UCSD-AML1 (cell line): Measurements from ENCODE around the gene ME3.
"Not testable (repeated sequence)": the region's sequence is repeated elsewhere in the genome, so short reads cannot be mapped to it uniquely, and the experiment has no call there.

Source experiments
- DNase-seq: peaks from one replicate; lab custom pipeline; 2025; ENCODE audit not compliant: unreplicated experiment; lab: John Stamatoyannopoulos, UW

The ME3 gene

GRCh38 chr11:86666193-86666592, 6.2 kb downstream of the ME3 start:
- DNase-seq, result no peak

DNA sequence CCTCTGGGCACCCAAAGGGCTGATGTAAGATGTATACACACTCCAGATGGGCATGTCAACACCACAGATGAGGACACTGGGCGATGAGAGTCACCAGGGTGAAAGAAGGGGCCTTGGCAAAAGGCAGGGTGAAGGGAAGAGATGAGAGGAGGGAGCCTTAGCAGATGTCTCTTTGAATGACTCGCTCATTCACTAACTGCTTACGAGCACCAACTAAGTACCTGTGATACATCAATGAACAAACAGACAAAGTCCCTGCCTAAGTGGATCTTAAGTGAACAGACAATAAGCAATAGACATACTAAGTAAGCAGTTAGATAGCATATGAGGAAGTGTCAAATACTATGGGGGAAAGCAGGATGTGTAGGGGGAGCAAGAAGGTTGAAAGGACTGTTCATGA, 7.5 kb downstream of the ME3 start:
- DNase-seq, result no peak

DNA sequence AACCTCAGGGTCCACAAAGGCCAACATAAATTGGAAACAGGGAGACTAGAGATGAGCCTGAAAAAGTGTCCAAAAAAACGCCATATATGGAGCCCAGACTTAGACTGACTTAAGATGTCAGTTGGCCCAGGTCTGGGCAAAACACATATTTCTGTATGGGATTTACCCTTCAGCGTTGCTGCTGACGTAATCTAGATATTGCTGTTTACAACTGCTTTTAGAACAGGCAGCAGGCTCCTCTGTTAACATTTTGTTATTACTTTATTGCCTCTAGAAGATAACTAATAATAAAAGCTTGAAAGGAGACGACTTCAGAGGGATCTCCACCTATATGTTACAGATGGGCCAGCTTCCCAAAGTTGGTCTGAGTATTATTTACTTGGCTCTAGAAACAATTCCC, 8.7 kb downstream of the ME3 start:
- no peak for DNase-seq

GRCh38 chr11:86663291-86663690, 9.1 kb downstream of the ME3 start:
- DNase-seq, result no peak

GRCh38 chr11:86660736-86661135, 11.7 kb downstream of the ME3 start:
- DNase-seq, result no peak

GRCh38 chr11:86660088-86660487, 12.3 kb downstream of the ME3 start:
- DNase-seq, result no peak

DNA sequence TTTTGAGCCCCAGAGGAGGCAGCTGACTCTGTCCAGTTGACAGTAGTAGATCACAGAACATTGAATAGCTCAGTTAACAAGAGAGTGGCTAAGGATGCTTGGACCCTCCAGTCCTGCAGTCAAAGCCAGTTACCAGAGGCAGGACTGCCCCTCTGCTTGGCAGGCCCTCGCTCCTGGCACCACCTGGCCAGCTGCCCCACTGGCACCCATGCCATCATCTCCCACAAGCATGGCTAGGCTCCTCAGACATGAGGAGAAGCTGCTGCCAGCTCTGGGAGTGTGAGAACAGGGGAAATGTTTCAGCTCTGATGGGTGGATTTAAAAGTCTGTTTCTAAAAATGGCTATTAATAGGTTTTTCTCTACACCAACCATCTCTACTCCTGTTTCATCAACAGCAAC, 13.9 kb downstream of the ME3 start:
- no peak for DNase-seq

- DNase-seq, result not testable (repeated sequence)
Measured at GRCh38 chr11:86645212-86645611, 27.2 kb downstream of the ME3 start.

GRCh38 chr11:86644291-86644690, 28.1 kb downstream of the ME3 start:
- no peak for DNase-seq

DNA sequence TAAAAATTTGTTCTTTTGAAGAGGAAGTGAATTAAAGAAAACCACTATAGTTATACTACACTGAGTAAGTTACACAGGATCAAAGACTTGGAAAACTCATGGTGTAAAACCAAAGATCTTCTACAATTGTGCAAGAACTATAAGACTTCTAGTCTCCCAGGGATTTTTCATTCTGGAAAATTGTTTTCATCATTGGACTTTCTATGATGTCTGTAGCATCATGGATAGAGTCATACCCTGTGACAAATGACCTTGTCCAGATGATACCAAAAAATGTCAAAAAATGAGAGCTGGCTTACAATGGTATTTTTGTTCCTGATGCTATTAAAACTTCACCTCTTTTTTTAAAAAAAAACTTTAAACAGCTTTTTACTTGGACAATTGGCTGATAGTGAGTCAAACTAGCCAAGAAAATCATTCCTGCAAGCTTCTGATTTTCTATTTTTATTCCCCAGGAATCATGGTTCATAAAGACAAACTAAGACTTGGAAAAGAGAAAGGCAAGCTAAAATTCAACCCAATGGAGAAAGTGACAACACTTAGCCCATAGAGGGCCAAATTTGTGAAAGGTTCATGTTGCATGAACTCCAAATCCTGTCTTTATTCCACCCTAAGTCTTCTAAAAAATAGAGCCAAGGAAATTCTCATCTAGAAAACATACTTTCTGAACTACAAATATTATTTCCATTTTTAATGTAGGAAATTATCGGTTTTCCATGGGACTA, 30.7 kb downstream of the ME3 start:
- DNase-seq, result no peak

DNA sequence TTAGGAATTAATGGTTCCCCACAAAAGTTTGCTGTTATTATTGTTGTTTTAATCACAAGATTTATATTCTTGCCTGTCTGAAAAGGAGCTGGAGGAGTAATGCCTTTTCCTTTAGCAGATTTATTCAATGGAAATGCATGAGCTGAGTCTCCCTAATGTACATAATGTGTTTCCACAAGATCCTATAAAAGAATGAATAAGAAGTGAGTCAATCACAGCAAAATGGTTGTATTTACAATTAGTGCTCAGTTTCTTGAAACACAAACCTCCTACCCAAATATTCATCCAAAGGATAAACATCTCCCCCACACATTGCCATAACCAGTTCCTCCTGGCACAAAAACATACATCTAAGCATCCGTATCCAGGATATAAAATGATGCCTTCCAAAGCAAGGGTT, 33.3 kb downstream of the ME3 start:
- no peak for DNase-seq

DNA sequence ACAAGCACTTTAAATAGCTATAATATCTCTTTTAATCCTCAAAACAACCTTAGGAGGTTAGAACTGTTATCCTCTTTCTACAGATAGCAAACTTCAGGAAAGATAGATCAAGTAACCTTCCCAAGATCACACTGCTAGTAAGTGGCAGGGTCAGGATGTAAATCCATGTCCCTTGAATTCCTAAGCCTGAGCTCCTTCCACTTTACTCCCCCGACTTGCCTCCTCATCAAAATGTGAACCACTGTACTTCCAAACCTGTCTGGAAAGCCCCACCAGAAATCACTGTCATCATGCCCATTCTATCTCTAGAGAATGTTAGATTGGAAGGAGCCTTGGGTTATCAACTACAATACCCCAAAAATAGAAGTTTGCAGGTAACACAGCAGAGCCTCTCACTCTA, 33.7 kb downstream of the ME3 start:
- no peak for DNase-seq

GRCh38 chr11:86637988-86638387, 34.4 kb downstream of the ME3 start:
- no peak for DNase-seq

GRCh38 chr11:86636275-86636674, 36.1 kb downstream of the ME3 start:
- DNase-seq, result no peak

- peak; percentile 72 for DNase-seq
Measured at GRCh38 chr11:86632499-86633269, 39.7 kb downstream of the ME3 start.

- DNase-seq, result no peak
Measured at GRCh38 chr11:86630229-86630981, 42.0 kb downstream of the ME3 start.

- DNase-seq, result no peak
Measured at GRCh38 chr11:86629045-86629706, 43.2 kb downstream of the ME3 start.

DNA sequence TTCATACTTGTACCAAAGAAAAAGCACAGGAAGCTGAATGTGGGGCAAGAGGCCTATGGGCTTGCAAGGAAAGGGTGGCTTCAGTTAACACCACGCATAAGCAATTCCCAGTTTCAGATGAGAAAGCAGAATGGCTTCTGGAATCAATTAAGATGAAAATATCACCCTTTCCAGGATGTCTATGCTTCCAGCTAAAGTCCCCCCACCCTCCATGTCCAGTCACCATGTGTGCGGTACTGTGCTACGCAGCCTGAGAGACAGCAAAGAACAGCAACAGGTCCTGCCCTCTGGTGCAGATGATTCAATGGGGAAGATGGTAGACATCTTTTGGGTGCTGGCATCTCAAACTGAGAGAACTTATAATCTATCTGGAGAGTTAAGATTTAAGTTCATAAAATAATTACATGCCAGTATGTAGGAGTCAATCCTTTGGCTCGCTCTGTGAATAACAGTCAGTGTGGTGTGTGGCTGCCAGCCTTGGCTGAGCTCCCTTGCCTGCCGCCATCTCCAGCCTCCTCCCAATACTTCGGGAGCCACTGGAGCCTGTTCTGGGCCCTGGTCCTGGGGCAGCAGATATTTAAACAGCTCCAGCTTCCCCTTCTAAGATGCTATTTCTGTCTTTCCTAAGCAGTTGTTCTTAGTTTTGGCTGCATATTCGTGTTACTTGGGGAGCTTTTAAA, 44.5 kb downstream of the ME3 start:
- no peak for DNase-seq

GRCh38 chr11:86625981-86626380, 46.4 kb downstream of the ME3 start:
- no peak for DNase-seq

DNA sequence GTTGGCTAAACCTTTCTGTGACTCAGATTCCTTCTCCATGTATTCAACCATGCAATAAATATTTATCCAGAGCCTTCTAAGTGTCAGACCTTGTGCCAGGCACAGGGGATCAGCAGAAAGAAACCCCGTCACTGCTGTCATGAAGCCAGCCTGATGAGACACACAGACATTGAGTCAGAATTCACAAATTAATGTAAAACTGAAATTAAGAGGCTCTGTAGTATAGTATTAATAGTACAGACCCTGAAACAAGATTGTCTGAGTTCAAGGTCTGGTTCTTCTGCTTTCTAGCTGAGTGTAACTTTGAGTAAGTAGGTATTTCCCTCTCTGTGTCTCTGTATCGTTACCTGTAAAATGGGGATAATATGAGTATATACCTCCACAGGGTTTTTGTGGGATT, 46.9 kb downstream of the ME3 start:
- no peak for DNase-seq

DNA sequence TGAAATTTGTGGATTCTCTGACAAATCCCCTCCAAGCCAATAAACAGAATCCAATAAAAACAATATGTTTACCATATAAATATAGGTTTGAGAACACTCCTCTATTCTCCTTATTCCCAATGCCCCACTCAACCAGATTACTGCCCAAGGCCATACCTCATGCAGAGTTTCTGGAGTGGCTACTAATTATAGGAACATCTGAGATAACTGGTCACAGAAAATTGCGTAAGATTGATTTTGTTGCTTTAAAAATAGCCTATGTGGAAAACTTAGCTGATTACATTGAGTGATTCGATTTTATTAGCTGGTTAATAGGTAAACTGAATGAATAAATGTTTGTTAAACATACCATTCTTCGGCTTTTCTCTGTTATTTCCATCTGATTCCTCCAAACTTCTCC, 48.0 kb downstream of the ME3 start:
- no peak for DNase-seq
